HL-60 (cell line): Measurements from ENCODE around the gene BBS2.

Experiments
- DNase-seq, 2 experiments: peaks; one replicate each; pipeline ENCODE4 v3.0.0-alpha.2; 2010 to 2020; ENCODE audit warnings: low read depth in 1 of 2, low spot score in 1 of 2
- H3K27ac ChIP-seq: fragments of 250-450 bp; sonication (Bioruptor Pico); replicated peaks from 2 replicates; pipeline ENCODE4 v1.5.1; 2020; ENCODE audit warnings: mild to moderate bottlenecking, moderate library complexity
- H3K27me3 ChIP-seq: fragments of 250-450 bp; sonication (Bioruptor Pico); 2 replicates; pipeline ENCODE4 v1.5.1; 2021; ENCODE audit warnings: mild to moderate bottlenecking, moderate library complexity; ENCODE audit not compliant: insufficient read depth, poor library complexity, severe bottlenecking
- H3K4me3 ChIP-seq: replicated peaks from 2 replicates; pipeline ENCODE4 v1.5.1; 2011; ENCODE audit warnings: mild to moderate bottlenecking, control low read depth, low read length; ENCODE audit not compliant: insufficient read depth
- GABPA ChIP-seq: IDR thresholded peaks from 2 replicates; pipeline ENCODE4 v1.6.1; 2012; ENCODE audit warnings: low read depth
- POLR2AphosphoS5 ChIP-seq: IDR thresholded peaks from 2 replicates; pipeline ENCODE4 v1.6.1; 2012; ENCODE audit warnings: low read depth
- SPI1 ChIP-seq: IDR thresholded peaks from 2 replicates; pipeline ENCODE4 v1.6.1; 2012; ENCODE audit warnings: low read depth, mild to moderate bottlenecking, borderline replicate concordance
- TF ChIP-seq, protein P1 (sequence below): IDR thresholded peaks from 2 replicates; pipeline ENCODE4 v1.6.1; 2012; ENCODE audit warnings: low read depth; ENCODE audit not compliant: insufficient replicate concordance
- TF ChIP-seq, protein P2 (sequence below): IDR thresholded peaks from one replicate; pipeline ENCODE4 v1.5.1; 2011; ENCODE audit warnings: low read length, control low read depth, inconsistent platforms; ENCODE audit not compliant: insufficient read depth

BBS2 gene

DNA sequence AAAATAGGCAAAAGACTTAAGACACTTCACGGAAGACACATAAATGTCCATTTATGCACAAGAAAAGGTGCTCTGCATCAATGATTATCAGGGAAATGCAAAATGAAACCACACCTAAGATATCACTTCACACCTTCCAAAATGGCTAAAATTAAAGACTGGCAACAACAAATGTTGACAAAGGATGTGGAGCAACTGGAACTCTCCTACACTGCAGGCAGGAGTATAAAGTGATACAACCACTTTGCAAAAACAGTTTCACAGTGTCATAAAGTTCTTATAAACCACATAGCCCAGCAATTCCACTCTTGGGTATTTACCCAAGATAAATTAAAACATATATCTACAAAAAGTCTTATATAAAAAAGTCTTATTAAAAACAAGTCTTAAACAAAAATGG is 7.8 kb downstream of the BBS2 start:
- Histone ChIP-seq H3K4me3 (no peak overlapping the region), H3K27me3 (no peaks in the 10 kb centered on the region), H3K27ac (no peak overlapping the region)
- TF ChIP-seq POLR2AphosphoS5 (no peak), GABPA (no peak), SPI1 (no peak)
- TF ChIP-seq, protein P1, sequence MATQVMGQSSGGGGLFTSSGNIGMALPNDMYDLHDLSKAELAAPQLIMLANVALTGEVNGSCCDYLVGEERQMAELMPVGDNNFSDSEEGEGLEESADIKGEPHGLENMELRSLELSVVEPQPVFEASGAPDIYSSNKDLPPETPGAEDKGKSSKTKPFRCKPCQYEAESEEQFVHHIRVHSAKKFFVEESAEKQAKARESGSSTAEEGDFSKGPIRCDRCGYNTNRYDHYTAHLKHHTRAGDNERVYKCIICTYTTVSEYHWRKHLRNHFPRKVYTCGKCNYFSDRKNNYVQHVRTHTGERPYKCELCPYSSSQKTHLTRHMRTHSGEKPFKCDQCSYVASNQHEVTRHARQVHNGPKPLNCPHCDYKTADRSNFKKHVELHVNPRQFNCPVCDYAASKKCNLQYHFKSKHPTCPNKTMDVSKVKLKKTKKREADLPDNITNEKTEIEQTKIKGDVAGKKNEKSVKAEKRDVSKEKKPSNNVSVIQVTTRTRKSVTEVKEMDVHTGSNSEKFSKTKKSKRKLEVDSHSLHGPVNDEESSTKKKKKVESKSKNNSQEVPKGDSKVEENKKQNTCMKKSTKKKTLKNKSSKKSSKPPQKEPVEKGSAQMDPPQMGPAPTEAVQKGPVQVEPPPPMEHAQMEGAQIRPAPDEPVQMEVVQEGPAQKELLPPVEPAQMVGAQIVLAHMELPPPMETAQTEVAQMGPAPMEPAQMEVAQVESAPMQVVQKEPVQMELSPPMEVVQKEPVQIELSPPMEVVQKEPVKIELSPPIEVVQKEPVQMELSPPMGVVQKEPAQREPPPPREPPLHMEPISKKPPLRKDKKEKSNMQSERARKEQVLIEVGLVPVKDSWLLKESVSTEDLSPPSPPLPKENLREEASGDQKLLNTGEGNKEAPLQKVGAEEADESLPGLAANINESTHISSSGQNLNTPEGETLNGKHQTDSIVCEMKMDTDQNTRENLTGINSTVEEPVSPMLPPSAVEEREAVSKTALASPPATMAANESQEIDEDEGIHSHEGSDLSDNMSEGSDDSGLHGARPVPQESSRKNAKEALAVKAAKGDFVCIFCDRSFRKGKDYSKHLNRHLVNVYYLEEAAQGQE: no peak
- TF ChIP-seq, protein P2, sequence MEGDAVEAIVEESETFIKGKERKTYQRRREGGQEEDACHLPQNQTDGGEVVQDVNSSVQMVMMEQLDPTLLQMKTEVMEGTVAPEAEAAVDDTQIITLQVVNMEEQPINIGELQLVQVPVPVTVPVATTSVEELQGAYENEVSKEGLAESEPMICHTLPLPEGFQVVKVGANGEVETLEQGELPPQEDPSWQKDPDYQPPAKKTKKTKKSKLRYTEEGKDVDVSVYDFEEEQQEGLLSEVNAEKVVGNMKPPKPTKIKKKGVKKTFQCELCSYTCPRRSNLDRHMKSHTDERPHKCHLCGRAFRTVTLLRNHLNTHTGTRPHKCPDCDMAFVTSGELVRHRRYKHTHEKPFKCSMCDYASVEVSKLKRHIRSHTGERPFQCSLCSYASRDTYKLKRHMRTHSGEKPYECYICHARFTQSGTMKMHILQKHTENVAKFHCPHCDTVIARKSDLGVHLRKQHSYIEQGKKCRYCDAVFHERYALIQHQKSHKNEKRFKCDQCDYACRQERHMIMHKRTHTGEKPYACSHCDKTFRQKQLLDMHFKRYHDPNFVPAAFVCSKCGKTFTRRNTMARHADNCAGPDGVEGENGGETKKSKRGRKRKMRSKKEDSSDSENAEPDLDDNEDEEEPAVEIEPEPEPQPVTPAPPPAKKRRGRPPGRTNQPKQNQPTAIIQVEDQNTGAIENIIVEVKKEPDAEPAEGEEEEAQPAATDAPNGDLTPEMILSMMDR: no peak
- no peak for DNase-seq

DNA sequence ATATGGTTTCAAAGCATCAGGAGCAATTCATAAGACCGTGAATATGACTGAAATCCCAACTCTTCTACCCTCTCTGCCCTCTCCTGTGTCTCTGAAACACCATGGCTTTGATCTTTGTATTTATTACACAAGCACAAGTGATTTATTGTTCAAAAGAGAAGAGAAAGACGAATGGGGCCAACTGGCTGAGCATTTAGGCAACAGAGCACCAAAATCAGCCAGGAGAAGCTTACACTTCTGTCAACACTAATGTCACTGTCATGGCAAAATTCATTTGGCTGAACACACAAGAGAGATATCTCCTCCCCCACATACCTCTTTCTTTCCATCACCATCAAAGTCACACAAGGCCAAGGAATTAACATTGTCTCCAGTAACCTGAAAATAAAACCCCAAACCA is 9.3 kb downstream of the BBS2 start:
- no peaks in the 10 kb centered on the region for H3K27me3 ChIP-seq
- no peak overlapping the region for H3K27ac ChIP-seq
- no peak for DNase-seq
- TF ChIP-seq SPI1 (no peak), GABPA (no peak), POLR2AphosphoS5 (no peak)
- TF ChIP-seq, protein P1: no peak
- TF ChIP-seq, protein P2: no peak
- H3K4me3 ChIP-seq: no peak overlapping the region

DNA sequence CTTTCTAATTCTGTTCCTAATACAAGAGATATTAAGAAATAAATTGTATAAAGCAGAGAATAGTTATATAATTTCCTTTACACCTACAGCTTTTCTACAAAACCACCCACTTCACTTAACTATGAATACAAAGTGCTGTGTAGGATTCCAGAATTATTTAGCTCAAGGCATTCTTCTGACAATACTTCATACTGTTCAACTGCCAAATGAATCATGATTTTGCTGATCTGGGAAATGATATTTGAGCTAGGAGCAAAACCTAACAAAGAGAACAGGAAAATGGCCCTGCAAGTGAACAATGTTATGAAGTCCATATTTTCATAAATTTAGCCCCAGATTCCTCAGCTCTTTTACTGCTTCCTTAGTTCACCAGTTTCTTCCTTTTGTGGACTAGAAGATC is 12.9 kb downstream of the BBS2 start:
- H3K27ac ChIP-seq: no peak overlapping the region
- TF ChIP-seq POLR2AphosphoS5: no peak
- TF ChIP-seq, protein P1: no peak
- TF ChIP-seq GABPA: no peak
- no peak for TF ChIP-seq SPI1
- TF ChIP-seq, protein P2: no peak
- no peak for DNase-seq
- H3K4me3 ChIP-seq: no peak overlapping the region
- no peaks in the 10 kb centered on the region for H3K27me3 ChIP-seq
